HEK293 (cell line): Measurements from ENCODE around the gene CLN6.

Experiments used
- CTCF ChIP-seq: fragments of 450-650 bp; formaldehyde crosslinking; IDR thresholded peaks from 2 replicates; pipeline ENCODE4 v1.5.1; 2016; ENCODE audit warnings: missing biosample characterization, missing genetic modification characterization
- PATZ1 ChIP-seq: fragments of 450-650 bp; formaldehyde crosslinking; IDR thresholded peaks from 2 replicates; pipeline ENCODE4 v1.5.1; 2016; ENCODE audit warnings: missing biosample characterization, missing genetic modification characterization
- SP7 ChIP-seq: fragments of 450-650 bp; formaldehyde crosslinking; IDR thresholded peaks from 2 replicates; pipeline ENCODE4 v1.5.1; 2016; ENCODE audit warnings: missing biosample characterization, missing genetic modification characterization
- ZFP41 ChIP-seq: fragments of 450-650 bp; formaldehyde crosslinking; IDR thresholded peaks from 2 replicates; pipeline ENCODE4 v1.5.1; 2016; ENCODE audit warnings: missing biosample characterization, missing genetic modification characterization, borderline replicate concordance
- ZNF274 ChIP-seq, 2 experiments: fragments of 200-500 bp in 1 of 2; fragments of 450-650 bp in 1 of 2; sonication (Bioruptor generic) in 1 of 2; formaldehyde crosslinking in 1 of 2; IDR thresholded peaks; 2 replicates each; pipeline versions ENCODE4 v1.5.1 to v1.6.1; 2014 to 2016; ENCODE audit warnings: borderline replicate concordance in 1 of 2, inconsistent platforms in 1 of 2, low read length in 1 of 2, missing biosample characterization in 1 of 2, missing genetic modification characterization in 1 of 2
- ZNF530 ChIP-seq: fragments of 450-650 bp; formaldehyde crosslinking; IDR thresholded peaks from 2 replicates; pipeline ENCODE4 v1.5.1; 2016; ENCODE audit warnings: low read depth, missing biosample characterization, missing genetic modification characterization
- ZSCAN5A ChIP-seq: fragments of 450-650 bp; formaldehyde crosslinking; IDR thresholded peaks from 2 replicates; pipeline ENCODE4 v1.5.1; 2016; ENCODE audit warnings: missing biosample characterization, missing genetic modification characterization
- TF ChIP-seq, protein P1 (sequence below): fragments of 450-650 bp; formaldehyde crosslinking; IDR thresholded peaks from 2 replicates; pipeline ENCODE4 v1.5.1; 2017; ENCODE audit warnings: missing biosample characterization, missing genetic modification characterization

DNA sequence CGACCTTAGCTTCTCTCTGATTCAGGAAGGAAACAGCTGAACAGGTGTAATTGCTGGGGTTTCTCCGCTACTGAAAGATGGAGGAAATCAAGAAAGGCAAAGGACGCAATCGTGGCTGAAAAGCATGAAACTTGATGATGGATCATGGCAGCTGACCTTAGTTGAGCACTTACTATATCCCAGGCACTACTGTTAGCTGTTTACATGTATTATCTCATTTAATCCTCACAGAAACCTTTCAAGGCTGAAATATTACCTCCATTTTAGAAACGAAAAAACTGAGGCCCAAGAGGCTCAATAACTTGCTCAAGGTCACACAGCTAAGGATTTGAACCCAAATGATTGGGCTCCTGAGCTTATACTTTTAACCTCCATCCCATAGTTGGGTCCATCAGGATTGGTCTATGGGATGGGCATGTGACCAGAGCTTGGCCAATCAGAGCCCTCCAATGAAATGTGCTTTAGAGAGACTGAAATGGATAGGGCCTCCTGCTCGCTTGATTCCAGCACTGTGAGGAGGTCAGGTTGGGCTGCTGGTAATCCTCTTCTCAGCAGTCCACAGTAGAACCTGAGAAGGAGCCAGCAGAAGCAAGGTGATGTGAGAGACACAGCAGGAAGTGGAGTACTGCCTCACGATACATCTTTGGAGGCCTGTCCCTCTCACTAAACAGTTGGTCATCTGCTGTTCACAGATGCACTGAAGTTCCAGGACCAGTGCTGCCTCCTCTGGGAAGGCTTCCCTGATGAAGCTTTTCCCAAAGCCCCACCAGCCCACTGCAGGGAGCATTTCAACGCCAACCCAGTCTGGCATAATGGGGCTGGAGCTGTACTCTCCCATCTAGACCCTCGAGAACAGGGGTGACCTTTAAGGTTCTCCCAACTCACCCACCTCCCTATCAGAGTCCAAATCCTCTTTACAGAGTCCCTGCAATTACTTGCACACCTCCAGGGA is 10.4 kb downstream of the CLN6 start:
- TF ChIP-seq, protein P1, sequence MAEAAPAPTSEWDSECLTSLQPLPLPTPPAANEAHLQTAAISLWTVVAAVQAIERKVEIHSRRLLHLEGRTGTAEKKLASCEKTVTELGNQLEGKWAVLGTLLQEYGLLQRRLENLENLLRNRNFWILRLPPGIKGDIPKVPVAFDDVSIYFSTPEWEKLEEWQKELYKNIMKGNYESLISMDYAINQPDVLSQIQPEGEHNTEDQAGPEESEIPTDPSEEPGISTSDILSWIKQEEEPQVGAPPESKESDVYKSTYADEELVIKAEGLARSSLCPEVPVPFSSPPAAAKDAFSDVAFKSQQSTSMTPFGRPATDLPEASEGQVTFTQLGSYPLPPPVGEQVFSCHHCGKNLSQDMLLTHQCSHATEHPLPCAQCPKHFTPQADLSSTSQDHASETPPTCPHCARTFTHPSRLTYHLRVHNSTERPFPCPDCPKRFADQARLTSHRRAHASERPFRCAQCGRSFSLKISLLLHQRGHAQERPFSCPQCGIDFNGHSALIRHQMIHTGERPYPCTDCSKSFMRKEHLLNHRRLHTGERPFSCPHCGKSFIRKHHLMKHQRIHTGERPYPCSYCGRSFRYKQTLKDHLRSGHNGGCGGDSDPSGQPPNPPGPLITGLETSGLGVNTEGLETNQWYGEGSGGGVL, result no peak
- TF ChIP-seq CTCF (tag by site-specific recombination) (no peak), SP7 (no peak), ZFP41 (tag by site-specific recombination) (no peak), ZSCAN5A (tag by site-specific recombination) (no peak), ZNF274 (IDR thresholded peaks at IDR 0.05; ENCODE audit: low read length) (no peak), ZNF274 (tag by site-specific recombination; IDR thresholded peaks at IDR 0.05; ENCODE audit: borderline replicate concordance) (no peak), ZNF530 (tag by site-specific recombination) (no peak), PATZ1 (tag by site-specific recombination) (no peak)
